Urothelium cell line (cell line): Measurements from ENCODE around the gene USP54.
"Not testable (repeated sequence)": the region's sequence is repeated elsewhere in the genome, so short reads cannot be mapped to it uniquely, and the experiment has no call there.

ENCODE experiments used
- DNase-seq: peaks from one replicate; pipeline ENCODE4 v3.0.0; 2011; ENCODE audit warnings: low spot score, mixed read lengths
- FAIRE-seq: peaks from 2 replicates; lab custom pipeline; 2011; peaks lifted over from hg19 to GRCh38; lab: Jason Lieb, UNC

The USP54 gene

DNA sequence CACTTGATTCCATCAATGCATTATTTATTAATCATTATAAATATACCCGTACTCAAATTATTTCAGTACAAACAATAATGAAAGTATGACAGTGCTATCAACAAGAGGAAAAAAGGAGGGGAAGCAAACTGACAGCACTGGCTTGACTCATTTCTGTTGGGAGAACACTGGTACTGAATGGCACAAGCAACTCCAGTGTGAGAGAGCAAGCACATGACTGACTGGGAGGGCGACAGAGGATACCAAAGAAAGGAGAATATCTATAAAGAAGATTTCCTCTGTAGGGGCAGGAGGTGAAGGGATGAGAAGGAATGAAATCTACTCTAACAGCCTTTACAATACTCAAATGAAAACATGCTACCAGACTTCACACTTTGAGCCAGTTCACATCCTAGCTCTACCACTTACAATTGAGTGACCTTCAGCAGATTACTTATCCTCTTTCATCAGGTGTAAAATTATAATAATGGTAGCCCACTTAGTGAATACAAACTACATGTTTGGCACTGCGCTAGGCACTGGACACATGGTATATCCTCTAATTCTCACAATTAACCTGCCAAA, 1.5 kb downstream of the USP54 start:
- DNase-seq, result peak; percentile 9
- no peak for FAIRE-seq

DNA sequence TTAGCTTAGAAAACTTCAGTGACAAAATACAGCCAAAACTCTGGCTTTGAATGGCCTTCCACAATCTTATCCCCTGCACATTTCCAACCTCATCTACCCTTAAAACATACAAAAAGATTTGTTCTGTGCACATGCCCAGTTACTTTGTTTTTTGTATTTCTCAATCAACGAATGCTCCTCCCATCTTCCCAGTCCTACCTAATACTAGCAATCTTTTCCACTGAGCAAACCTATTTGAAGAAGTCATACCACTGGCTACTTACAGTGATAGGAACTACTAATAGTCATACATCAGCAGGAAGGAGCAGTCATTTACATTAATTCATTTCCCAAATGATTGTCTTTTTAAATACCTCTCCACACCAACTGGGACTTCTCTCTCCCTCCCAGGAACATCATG, 2.5 kb downstream of the USP54 start:
- DNase-seq (no peak), FAIRE-seq (no peak)

DNA sequence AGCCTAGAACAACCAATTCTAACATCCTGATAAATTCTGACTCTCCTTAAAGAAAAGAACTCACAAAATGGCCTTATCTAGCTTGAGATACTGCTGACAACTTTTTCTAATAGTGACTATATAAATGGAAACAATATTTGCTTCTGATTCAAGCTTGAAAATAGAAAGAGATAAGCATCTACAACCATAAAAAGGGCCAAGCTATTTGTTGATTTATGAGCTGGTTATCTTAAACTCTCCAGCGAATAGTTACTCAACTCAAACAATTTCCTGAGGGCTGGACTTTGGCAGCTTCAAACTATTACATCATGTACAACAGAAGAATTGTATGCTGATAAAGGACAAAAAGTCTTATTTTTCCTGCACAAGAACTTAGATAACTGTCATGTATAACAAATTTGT, 4.6 kb downstream of the USP54 start:
- no peak for DNase-seq

DNA sequence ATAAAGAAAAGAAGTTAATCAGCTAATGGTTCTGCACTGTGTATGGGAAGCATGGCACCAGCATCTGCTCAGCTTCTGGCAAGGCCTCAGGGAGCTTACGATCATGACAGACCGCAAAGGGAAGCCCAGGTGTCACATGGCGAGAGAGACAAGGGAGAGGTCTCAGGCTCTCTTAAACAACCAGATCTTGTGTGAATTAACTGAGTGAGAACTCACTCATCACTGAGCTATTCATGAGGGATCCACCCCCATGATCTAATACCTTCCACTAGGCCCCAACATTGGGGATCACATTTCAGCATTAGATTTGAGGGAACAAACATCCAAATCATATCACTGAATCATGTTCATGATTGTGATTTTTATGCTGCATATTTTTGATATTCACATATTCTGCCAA, 5.8 kb downstream of the USP54 start:
- FAIRE-seq, result no peak
- DNase-seq, result no peak

More for the DNA sequence above, 4.6 kb downstream of the USP54 start:
- no peak for FAIRE-seq

- FAIRE-seq (no peak), DNase-seq (peak; percentile 10)
Observed at GRCh38 chr10:73584737-73585136, 6.4 kb downstream of the USP54 start.

GRCh38 chr10:73581918-73582317, 9.2 kb downstream of the USP54 start:
- FAIRE-seq (no peak), DNase-seq (no peak)

DNA sequence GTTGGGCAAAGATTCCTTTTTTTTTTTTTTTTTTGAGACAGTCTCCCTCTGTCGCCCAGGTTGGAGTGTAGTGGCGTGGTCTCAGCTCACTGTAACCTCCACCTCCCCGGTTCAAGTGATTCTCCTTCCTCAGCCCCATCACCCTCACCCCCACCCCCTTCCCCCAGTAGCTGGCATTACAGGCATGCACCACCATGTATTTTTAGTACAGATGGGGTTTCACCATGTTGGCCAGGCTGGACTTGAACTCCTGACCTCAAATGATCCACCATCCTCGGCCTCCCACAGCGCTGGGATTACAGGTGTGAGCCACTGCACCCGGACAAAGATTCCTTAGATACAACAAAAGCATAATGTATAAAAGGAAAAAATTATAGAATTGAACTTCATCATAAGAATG, 12.2 kb downstream of the USP54 start:
- not testable (repeated sequence) for FAIRE-seq, DNase-seq

DNA sequence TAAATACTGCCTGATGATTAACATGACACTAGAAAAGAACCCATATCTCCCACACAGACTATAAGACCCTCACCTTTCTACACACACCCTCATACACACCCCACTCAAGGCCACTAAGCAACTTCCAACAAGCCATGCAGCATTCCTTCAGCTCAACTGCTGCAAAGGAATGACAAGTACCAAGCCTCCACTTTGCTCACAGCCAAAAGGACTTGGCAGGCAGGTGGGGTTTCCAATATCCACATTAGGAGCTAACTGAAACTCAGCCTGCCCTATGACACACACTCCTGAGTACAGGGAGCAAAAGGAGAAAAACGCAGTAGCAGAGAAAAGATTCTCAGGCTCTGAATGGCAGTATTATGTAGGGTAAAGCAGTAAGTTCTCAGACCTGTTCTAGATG, 13.4 kb downstream of the USP54 start:
- DNase-seq (no peak), FAIRE-seq (no peak)

DNA sequence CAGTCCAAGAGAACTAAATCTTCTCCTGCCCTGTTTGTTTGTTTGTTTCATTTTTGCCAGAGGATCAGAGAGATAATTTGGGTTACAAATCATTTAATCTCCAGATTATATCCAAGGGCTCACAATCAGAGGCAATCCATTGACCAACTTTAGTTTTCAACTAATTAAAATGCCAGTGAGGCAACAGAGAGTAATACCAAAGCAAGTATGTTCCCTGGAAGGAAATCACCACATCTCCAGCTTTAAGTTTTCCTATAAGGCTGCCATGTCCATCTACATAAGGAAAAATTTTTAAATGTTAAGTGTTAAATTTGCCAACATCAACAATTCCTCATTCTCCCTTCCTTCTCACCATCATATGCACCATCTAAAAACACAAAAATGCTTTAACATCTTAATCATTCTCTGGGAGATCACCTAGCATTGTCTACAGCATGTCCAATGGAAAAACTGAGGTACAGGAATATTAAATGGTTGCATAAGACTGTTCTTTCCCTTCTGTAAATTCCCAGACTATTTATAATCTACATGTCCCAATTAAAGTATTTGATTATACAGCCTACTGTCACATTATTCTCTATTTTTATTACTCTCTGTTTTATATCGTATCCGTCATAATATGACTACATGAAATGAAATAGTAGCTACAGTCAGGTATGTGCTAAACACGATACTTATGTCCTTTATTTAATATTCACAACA, 14.1 kb downstream of the USP54 start:
- DNase-seq (no peak), FAIRE-seq (no peak)

DNA sequence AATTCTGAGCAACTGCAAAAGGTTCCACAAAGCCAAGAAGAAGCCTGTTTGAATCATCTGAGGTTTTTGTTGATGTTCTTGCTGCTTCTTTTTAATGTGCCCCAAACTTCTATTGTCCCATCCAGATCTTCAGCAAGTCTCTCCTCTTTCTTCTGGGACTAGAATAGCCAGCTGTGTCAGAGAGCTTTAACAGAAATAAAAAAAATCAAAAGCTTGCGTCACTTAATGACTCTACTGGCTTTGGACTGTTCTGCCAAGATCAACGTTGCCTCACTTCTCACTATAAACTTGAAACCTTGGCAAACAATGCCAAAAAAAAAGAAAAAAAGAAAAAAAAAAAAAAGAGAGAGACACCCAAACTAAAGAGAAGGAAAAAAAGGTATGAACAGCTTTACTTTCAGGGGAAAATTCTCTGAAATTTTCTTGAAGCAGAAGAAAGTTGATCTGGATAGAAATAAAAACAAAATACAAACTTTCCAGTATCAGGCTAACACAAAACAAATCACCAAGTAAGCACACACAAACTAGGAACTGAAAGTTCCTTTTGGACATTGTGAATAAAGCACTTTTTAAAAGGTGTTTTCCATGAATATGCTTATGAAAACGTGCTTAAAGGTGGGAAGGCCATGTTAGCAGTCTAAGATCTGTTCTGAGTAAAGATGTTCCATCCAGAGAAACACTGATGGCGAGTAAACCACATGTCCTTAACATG, 14.8 kb downstream of the USP54 start:
- DNase-seq (no peak), FAIRE-seq (no peak)

- not testable (repeated sequence) for DNase-seq, FAIRE-seq
Observed at GRCh38 chr10:73567025-73567424, 24.1 kb downstream of the USP54 start.

DNA sequence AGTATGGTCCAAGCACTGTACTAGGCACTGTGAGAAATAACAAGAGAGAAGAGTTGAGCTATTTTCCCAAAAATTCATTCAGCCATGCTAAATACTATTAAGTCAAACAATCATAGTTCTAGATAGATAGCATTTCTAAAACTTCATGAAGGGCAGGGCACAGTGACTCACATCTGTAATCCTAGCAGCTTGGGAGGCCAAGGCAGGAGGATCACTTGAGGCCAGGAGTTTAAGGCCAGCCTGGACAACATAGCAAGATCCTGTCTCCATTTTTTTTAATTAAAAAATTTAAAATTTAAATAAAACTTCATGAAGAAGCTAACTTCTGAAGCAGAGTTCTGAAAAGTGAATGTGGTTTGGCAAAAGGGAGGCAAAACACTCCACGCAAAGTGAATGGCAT, 29.9 kb downstream of the USP54 start:
- FAIRE-seq, result no peak
- no peak for DNase-seq

- no peak for DNase-seq
Observed at GRCh38 chr10:73559590-73559989, 31.6 kb downstream of the USP54 start.

GRCh38 chr10:73556855-73557254, 34.3 kb downstream of the USP54 start:
- DNase-seq, result no peak
- FAIRE-seq, result no peak

More at GRCh38 chr10:73559590-73559989, 31.6 kb downstream of the USP54 start:
- FAIRE-seq, result no peak

GRCh38 chr10:73554721-73555120, 36.4 kb downstream of the USP54 start:
- DNase-seq, result no peak
- FAIRE-seq, result no peak

- FAIRE-seq, result no peak
Observed at GRCh38 chr10:73553761-73554160, 37.4 kb downstream of the USP54 start.

GRCh38 chr10:73552819-73553715, 38.1 kb downstream of the USP54 start:
- DNase-seq (no peak), FAIRE-seq (no peak)

More at GRCh38 chr10:73553761-73554160, 37.4 kb downstream of the USP54 start:
- no peak for DNase-seq

DNA sequence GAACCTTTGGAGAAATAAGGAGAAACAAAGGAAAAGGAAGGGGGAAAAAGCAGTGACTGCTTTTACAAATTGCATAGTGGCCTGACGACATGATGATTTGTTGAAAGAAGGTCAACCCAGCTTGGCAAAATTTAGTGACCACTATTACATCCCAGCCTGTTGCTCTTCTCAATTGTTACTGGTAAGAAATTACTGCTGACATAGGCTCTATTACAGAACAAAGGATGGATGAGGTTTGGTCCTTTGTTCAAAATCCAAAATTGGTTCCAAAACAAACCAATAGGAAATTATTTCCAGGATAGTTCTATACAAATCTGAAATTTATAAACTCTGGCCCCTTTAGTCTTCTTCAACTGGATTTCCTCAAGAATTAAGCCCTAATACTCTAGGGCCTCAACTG, 39.6 kb downstream of the USP54 start:
- FAIRE-seq (no peak), DNase-seq (no peak)

DNA sequence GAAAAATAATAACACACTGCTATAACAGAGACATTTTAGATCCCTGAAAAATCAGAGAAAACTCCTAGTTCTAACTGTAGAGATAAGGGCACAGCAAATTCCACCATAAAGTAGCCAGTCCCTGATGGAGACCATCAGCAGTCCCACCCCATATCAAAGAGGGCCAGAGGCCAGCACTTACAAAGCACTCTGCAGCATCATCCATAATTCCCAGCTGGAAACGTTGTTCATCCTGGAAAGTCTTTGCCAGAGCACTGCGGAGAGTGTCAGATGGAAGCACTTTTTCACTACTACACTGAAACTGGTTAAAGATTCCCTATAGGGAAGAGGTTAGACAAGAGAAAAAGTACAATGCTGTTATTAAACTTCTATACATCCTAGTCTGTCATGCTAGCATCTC, 45.8 kb downstream of the USP54 start:
- DNase-seq (no peak), FAIRE-seq (no peak)

- DNase-seq, result no peak
- FAIRE-seq, result no peak
Observed at GRCh38 chr10:73537709-73538108, 53.4 kb downstream of the USP54 start.

- DNase-seq, result no peak
- FAIRE-seq, result no peak
Observed at GRCh38 chr10:73537288-73537687, 53.9 kb downstream of the USP54 start.
